Left lung (tissue), 10 donors: ENCODE results near the gene ACOT4. TPM values are rescaled to one million over a fixed set of nuclear protein-coding genes. Genes with fewer than 3 reads are reported as not detected.
"Not testable (repeated sequence)": the region's sequence is repeated elsewhere in the genome, so short reads cannot be mapped to it uniquely, and the experiment has no call there.

ENCODE experiments used
- ATAC-seq: fragments of 200-7000 bp; cut with Tn5 transposase; one replicate; pipeline ENCODE4 v1.9.1; 2020; ENCODE audit warnings: moderate library complexity
- DNase-seq, 4 donors: peaks; one replicate each; pipeline ENCODE4 v3.0.0-alpha.2; 2013 to 2020
- H3K27ac ChIP-seq, 2 donors: fragments of 200-600 bp; sonication (generic) in 1 of 2; one replicate each; pipeline versions ENCODE4 v1.5.0 to v1.8.0; 2020 to 2021
- H3K27me3 ChIP-seq, 2 donors: fragments of 200-600 bp; sonication (generic) in 1 of 2; one replicate each; pipeline versions ENCODE4 v1.5.0 to v1.8.0; 2020 to 2021
- H3K36me3 ChIP-seq, 2 donors: fragments of 200-600 bp; sonication (generic) in 1 of 2; one replicate each; pipeline versions ENCODE4 v1.5.0 to v1.8.0; 2020 to 2021
- H3K4me1 ChIP-seq, 2 donors: fragments of 200-600 bp; one replicate each; pipeline ENCODE4 v1.8.0; 2021
- H3K4me3 ChIP-seq, 2 donors: fragments of 200-600 bp; sonication (generic) in 1 of 2; one replicate each; pipeline versions ENCODE4 v1.5.0 to v1.8.0; 2020 to 2021; ENCODE audit warnings: mild to moderate bottlenecking in 1 of 2
- H3K9me3 ChIP-seq, 2 donors: fragments of 200-600 bp; sonication (generic) in 1 of 2; one replicate each; pipeline versions ENCODE4 v1.5.0 to v1.8.0; 2020 to 2021
- intact Hi-C, 2 donors: fragments of 100-400 bp; cut with DNase I; formaldehyde crosslinking; loops; one replicate each; pipeline versions ENCODE4 v1.11.2 to v1.14.2; 2022
- polyA plus RNA-seq, 6 donors: library from polyadenylated mRNA; unstranded; fragments of 120-200 nt; gene quantifications; one replicate each; pipeline ENCODE4 v1.2.1, GENCODE V29; 2013; ENCODE audit not compliant: insufficient read length in 6 of 6
- total RNA-seq, 2 donors: library from RNA; stranded (reverse); fragmentation: NEBNext Ultra II Directional; extraction: Animal tissue kit (Norgen Biotek cat#: 25700); gene quantifications; one replicate each; pipeline ENCODE4 v1.2.1, GENCODE V29; 2021
- TF ChIP-seq, protein P1 (sequence below), 2 donors: fragments of 200-600 bp; sonication (generic) in 1 of 2; IDR thresholded peaks; one replicate each; pipeline versions ENCODE4 v1.5.0 to v1.8.0; 2021; ENCODE audit warnings: antibody characterized with exemption in 2 of 2
- donor health status: DM: no; HTN: yes; CAD: no.
- donor health status: DM: no; HTN: no; CAD: no.

Gene ACOT4
- total and polyA plus RNA-seq, 8 donors: 0.53 to 4.8 (median 0.73) TPM

DNA sequence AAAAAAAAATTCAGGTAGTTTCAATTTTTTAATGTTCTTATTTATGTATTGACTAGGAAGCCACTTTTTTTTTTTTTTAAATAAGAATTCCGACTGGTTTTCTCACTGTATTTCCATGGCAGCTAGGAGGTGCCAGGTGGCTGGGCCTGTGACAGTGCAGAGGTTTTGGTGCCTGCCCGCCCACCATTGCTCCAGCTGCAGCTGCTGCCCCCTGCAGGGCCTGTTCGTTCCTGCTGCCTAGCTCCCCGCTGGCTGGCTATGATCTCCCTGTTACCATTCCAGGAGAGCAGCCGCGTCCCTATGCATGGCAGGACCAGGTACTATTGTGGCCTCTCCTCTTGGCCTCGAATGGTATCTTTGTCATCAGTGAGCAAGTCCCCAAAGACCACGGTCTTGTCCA, 20.8 kb upstream of the ACOT4 start:
- H3K27me3 ChIP-seq, intact Hi-C loops, H3K9me3 ChIP-seq, H3K27ac ChIP-seq: not testable (repeated sequence)
- peak in 3 of 4 donors; percentile 8 to 52 (median 19) for DNase-seq
- peaks cover 0 to 17% of the 10 kb centered on the region in 2 donors for H3K36me3 ChIP-seq
- peak; percentile 77 for ATAC-seq
- peaks cover 4 to 38% of the 10 kb centered on the region in 2 donors for H3K4me1 ChIP-seq
- TF ChIP-seq, protein P1, sequence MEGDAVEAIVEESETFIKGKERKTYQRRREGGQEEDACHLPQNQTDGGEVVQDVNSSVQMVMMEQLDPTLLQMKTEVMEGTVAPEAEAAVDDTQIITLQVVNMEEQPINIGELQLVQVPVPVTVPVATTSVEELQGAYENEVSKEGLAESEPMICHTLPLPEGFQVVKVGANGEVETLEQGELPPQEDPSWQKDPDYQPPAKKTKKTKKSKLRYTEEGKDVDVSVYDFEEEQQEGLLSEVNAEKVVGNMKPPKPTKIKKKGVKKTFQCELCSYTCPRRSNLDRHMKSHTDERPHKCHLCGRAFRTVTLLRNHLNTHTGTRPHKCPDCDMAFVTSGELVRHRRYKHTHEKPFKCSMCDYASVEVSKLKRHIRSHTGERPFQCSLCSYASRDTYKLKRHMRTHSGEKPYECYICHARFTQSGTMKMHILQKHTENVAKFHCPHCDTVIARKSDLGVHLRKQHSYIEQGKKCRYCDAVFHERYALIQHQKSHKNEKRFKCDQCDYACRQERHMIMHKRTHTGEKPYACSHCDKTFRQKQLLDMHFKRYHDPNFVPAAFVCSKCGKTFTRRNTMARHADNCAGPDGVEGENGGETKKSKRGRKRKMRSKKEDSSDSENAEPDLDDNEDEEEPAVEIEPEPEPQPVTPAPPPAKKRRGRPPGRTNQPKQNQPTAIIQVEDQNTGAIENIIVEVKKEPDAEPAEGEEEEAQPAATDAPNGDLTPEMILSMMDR (IDR thresholded peaks at IDR 0.05): peak; percentile 54 to 78
- H3K4me3 ChIP-seq: peak overlapping the region in 1 of 2 donors; percentile 63

DNA sequence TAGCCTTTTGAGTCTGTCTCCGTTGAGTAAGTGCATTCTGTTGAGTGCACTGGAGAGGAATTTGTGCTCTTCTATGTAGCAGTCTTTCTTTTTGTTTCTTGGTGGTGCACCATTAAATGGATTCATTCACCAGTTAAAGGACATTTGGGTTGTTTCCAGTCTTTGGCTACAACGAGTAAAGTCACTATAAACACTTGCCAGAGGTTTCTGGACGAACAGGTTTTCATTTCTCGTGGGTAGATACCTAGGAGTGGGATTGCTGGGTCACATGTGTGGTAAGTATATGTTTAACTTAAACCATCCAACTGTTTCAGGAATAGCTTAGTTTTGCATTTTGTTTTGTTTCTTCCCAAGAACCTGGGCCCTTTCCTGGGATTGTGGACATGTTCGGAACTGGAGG, 18.6 kb upstream of the ACOT4 start:
- intact Hi-C loops, ATAC-seq: not testable (repeated sequence)
- peak in 1 of 4 donors; percentile 24 for DNase-seq

DNA sequence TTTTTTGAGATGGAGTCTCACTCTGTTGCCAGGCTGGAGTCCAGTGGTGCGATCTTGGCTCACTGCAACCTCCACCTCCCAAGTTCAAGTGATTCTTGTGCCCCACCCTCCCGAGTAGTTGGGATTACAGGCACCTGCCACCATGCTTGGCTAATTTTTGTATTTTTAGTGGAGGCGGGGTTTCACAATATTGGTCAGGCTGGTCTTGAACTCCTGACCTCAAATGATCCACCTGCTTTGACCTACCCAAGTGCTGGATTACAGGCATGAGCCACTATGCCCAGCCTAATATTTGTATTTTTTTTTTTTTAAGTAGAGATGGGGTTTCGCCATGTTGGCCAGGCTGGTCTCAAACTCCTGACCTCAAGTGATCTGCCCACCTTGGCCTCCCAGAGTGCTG, 17.9 kb upstream of the ACOT4 start:
- H3K9me3 ChIP-seq, H3K27me3 ChIP-seq, H3K4me3 ChIP-seq, ATAC-seq, intact Hi-C loops, H3K27ac ChIP-seq, DNase-seq: not testable (repeated sequence)
- Histone ChIP-seq H3K4me1 (peaks cover 0 to 16% of the 10 kb centered on the region in 2 donors), H3K36me3 (peaks cover 0 to 28% of the 10 kb centered on the region in 2 donors)

More for the DNA sequence above, 18.6 kb upstream of the ACOT4 start:
- Histone ChIP-seq H3K4me1 (peaks cover 4 to 24% of the 10 kb centered on the region in 2 donors), H3K36me3 (peaks cover 0 to 22% of the 10 kb centered on the region in 2 donors)
- not testable (repeated sequence) for H3K9me3 ChIP-seq, H3K27me3 ChIP-seq, H3K4me3 ChIP-seq, H3K27ac ChIP-seq

DNA sequence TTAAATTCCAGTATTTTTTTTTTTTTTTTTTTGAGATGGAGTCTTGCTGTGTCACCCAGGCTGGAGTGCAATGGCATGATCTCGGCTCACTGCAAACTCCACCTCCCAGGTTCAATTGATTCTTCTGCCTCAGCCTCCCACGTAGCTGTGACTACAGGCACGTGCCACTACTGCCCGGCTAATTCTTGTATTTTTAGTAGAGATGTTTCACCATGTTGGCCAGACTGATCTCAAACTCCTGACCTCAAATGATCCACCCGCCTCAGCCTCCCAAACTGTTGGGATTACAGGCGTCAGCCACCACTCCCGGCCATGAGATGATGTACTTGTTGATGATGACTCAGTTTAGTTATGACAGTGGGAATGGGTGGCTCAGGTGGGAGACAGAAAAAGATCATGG, 17.4 kb upstream of the ACOT4 start:
- H3K4me3 ChIP-seq, intact Hi-C loops, H3K27me3 ChIP-seq, DNase-seq, H3K9me3 ChIP-seq, H3K27ac ChIP-seq, ATAC-seq: not testable (repeated sequence)
- Histone ChIP-seq H3K36me3 (peaks cover 0 to 28% of the 10 kb centered on the region in 2 donors), H3K4me1 (peaks cover 0 to 11% of the 10 kb centered on the region in 2 donors)

DNA sequence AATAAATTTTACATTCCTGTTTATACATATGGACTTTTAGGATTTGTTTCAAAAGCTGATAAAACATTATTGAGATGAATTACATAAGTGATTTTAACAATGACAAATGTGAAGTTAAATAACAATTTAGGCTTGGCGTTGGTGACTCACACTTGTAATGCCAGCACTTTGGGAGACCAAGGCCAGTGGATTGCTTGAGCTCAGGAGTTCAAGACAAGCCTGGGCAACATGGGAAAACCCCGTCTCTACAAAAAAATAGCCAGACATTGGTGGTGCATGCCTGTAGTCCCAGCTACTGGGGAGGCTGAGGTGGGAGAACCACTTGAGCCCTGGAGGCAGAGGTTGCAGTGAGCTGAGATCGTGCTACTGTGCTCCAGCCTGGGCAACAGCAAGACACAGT, 15.3 kb upstream of the ACOT4 start:
- H3K4me1 ChIP-seq: no peaks in the 10 kb centered on the region
- H3K36me3 ChIP-seq: peaks cover 0 to 35% of the 10 kb centered on the region in 2 donors
- H3K27me3 ChIP-seq: no peaks in the 10 kb centered on the region
- no peaks in the 10 kb centered on the region for H3K9me3 ChIP-seq
- DNase-seq: no peak
- no peak for ATAC-seq
- TF ChIP-seq, protein P1 (IDR thresholded peaks at IDR 0.05): no peak
- no peak overlapping the region for H3K4me3 ChIP-seq
- intact Hi-C loops: no loop called here
- H3K27ac ChIP-seq: no peak overlapping the region

- H3K4me3 ChIP-seq, H3K27ac ChIP-seq, H3K9me3 ChIP-seq, H3K4me1 ChIP-seq, intact Hi-C loops, H3K27me3 ChIP-seq, DNase-seq: not testable (repeated sequence)
- peak; percentile 46 for ATAC-seq
- peaks cover 0 to 35% of the 10 kb centered on the region in 2 donors for H3K36me3 ChIP-seq
Measured at GRCh38 chr14:73577214-73577613, 14.5 kb upstream of the ACOT4 start.

DNA sequence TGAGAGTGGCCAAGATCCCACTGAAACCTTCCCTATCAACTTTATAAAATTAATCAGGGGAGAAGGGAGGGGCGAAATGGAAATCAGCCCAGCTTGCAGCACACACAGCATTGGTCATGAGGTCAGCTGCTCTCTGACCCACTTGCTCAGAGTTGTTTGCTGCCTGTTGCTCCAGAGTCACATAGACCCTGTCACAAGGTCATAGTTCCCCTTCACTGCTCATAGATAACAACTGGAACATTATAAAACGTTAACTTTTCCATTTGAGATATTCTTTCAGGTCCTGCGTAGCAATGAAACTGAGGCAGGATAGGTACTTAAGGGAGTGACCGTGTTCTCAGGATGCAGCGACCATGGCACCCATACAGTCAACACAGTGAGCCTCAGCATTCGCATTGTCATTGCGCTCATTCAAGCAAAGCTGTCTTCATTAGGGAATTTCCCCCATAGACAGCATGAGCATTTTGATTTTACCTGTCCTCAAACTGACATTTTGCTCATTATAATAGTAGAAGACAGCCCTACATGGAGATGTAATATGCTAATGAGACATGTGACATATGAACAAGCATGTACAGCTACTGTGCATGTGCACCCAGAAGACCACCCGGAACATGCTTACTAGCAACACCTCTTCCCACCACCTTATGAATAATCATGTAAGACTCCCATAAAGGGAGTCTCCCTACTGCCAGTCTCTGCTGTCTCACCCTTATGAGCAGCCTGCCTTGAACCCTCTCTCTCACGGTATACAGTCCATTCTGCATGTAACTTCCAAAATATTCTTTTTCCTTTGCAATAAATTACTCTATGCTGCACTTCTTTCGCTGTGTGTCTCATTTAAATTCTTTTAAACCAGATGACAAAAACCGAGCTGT, 9.3 kb upstream of the ACOT4 start:
- DNase-seq, H3K4me3 ChIP-seq, intact Hi-C loops, H3K9me3 ChIP-seq, H3K4me1 ChIP-seq, H3K27me3 ChIP-seq, H3K27ac ChIP-seq: not testable (repeated sequence)
- ATAC-seq: peak; percentile 59
- H3K36me3 ChIP-seq: peaks cover 0 to 18% of the 10 kb centered on the region in 2 donors
